GM18511 (cell line): Measurements from ENCODE around the gene TEX54.
"Not testable (repeated sequence)": the region's sequence is repeated elsewhere in the genome, so short reads cannot be mapped to it uniquely, and the experiment has no call there.

Source experiments
- ATAC-seq: cut with Tn5 transposase; IDR thresholded peaks from one replicate; pipeline ENCODE4 v1.9.1; 2021; ENCODE audit warnings: mild to moderate bottlenecking, moderate library complexity; ENCODE audit not compliant: unreplicated experiment

TEX54 gene

GRCh38 chr11:62855571-62856332 is 23.1 kb upstream of the TEX54 start:
- peak; percentile 88 for ATAC-seq

- ATAC-seq, result no peak
Observed at GRCh38 chr11:62854825-62855570, 22.4 kb upstream of the TEX54 start.

GRCh38 chr11:62854013-62854824 is 21.6 kb upstream of the TEX54 start:
- no peak for ATAC-seq

GRCh38 chr11:62853279-62853965 is 20.8 kb upstream of the TEX54 start:
- ATAC-seq, result no peak

GRCh38 chr11:62852523-62853188 is 20.0 kb upstream of the TEX54 start:
- no peak for ATAC-seq

- no peak for ATAC-seq
Observed at GRCh38 chr11:62851807-62852522, 19.3 kb upstream of the TEX54 start.

- no peak for ATAC-seq
Observed at GRCh38 chr11:62850911-62851806, 18.5 kb upstream of the TEX54 start.

- no peak for ATAC-seq
Observed at GRCh38 chr11:62847767-62848314, 15.2 kb upstream of the TEX54 start.

- no peak for ATAC-seq
Observed at GRCh38 chr11:62846177-62846576, 13.5 kb upstream of the TEX54 start.

GRCh38 chr11:62844154-62844553 is 11.5 kb upstream of the TEX54 start:
- ATAC-seq, result no peak

GRCh38 chr11:62843466-62843865 is 10.8 kb upstream of the TEX54 start:
- no peak for ATAC-seq

- ATAC-seq, result not testable (repeated sequence)
Observed at GRCh38 chr11:62842891-62843290, 10.2 kb upstream of the TEX54 start.

- no peak for ATAC-seq
Observed at GRCh38 chr11:62842171-62842741, 9.6 kb upstream of the TEX54 start.

- peak; percentile 64 for ATAC-seq
Observed at GRCh38 chr11:62841361-62842170, 8.9 kb upstream of the TEX54 start.

GRCh38 chr11:62840721-62841360 is 8.2 kb upstream of the TEX54 start:
- peak; percentile 2 for ATAC-seq

- ATAC-seq, result peak; percentile 39
Observed at GRCh38 chr11:62839050-62839945, 6.7 kb upstream of the TEX54 start, which contains the start of gene WDR74. TSS of gene WDR74 (minus strand) at chr11:62839590. CDS start at chr11:62839570, 20 bp downstream.
